K562 (cell line): ENCODE results near the gene ANK2. TPM values are rescaled to one million over a fixed set of nuclear protein-coding genes. Genes with fewer than 3 reads are reported as not detected.

Experiments
- CLOCK ChIP-seq: fragments of 250-450 bp; sonication (Bioruptor Pico); IDR thresholded peaks from 2 replicates; pipeline ENCODE4 v1.4.0; 2020; ENCODE audit warnings: mild to moderate bottlenecking, moderate library complexity, borderline replicate concordance
- CXXC5 ChIP-seq: fragments of 250-450 bp; sonication (Bioruptor Pico); IDR thresholded peaks from 2 replicates; pipeline ENCODE4 v1.8.0; 2022; ENCODE audit warnings: inconsistent platforms, mild to moderate bottlenecking, moderate library complexity
- GTF2F1 ChIP-seq: IDR thresholded peaks from 2 replicates; pipeline ENCODE4 v1.6.1; 2011; ENCODE audit warnings: low read depth, low read length, improper control_type of control experiment
- ILF3 ChIP-seq: fragments of 450-650 bp; IDR thresholded peaks from 2 replicates; pipeline ENCODE4 v1.6.1; 2018; ENCODE audit warnings: antibody characterized with exemption, mild to moderate bottlenecking, moderate library complexity, borderline replicate concordance
- KDM1A ChIP-seq, 2 experiments: fragments of 450-650 bp; IDR thresholded peaks; 2 replicates each; pipeline ENCODE4 v1.6.1; 2016; ENCODE audit warnings: mild to moderate bottlenecking in 2 of 2
- MYC ChIP-seq, 2 experiments: fragments of 250-450 bp in 1 of 2; sonication (Bioruptor Pico) in 1 of 2; IDR thresholded peaks; 2 replicates each; pipeline versions ENCODE4 v1.5.1 to v1.6.1; 2012 to 2021; ENCODE audit warnings: low read depth in 2 of 2, borderline replicate concordance in 1 of 2, improper control_type of control experiment in 1 of 2, low read length in 1 of 2, mild to moderate bottlenecking in 1 of 2, moderate library complexity in 1 of 2
- RAD51 ChIP-seq: fragments of 450-650 bp; IDR thresholded peaks from 2 replicates; pipeline ENCODE4 v1.7.1; 2016; ENCODE audit warnings: low read depth, mild to moderate bottlenecking, borderline replicate concordance
- RBM17 ChIP-seq: fragments of 200-400 bp; formaldehyde crosslinking; IDR thresholded peaks from 2 replicates; pipeline ENCODE4 v1.6.1; 2017; ENCODE audit warnings: low read depth, mild to moderate bottlenecking, low read length, borderline replicate concordance
- SPI1 ChIP-seq: IDR thresholded peaks from 2 replicates; pipeline ENCODE4 v1.6.1; 2011; ENCODE audit warnings: low read depth, low read length, control low read depth, borderline replicate concordance
- ZNF398 ChIP-seq: fragments of 250-450 bp; sonication (Bioruptor Pico); IDR thresholded peaks from 2 replicates; pipeline ENCODE4 v1.8.0; 2021; ENCODE audit warnings: moderate library complexity, mild to moderate bottlenecking, inconsistent platforms
- polyA plus RNA-seq, 8 experiments: library from polyadenylated mRNA; depleted of rRNA in 4 of 8; stranded (reverse) in 5 of 8; unstranded in 3 of 8; fragments of >200 nt; fragmentation: Nextera tagmentation in 2 of 8; fragmentation: Illumina TruSeq in 1 of 8; extraction: Ambion mirVana in 2 of 8; extraction: Trizol in 1 of 8; gene quantifications; 2 replicates each; pipeline versions ENCODE4 v1.2.1 to v1.2.3, GENCODE V29; 2011 to 2014; ENCODE audit warnings: inconsistent platforms in 1 of 8, missing spikeins in 1 of 8
- total RNA-seq, 7 experiments: library from RNA; depleted of rRNA in 6 of 7; stranded (reverse); fragments of >200 nt in 6 of 7; fragmentation: Illumina TruSeq in 2 of 7; extraction: Trizol in 2 of 7; gene quantifications; 2 replicates each; pipeline versions ENCODE4 v1.2.1 to v1.2.3, GENCODE V29; 2011 to 2021; ENCODE audit warnings: low replicate concordance in 1 of 7
- TF ChIP-seq, protein P1 (sequence below): fragments of 450-650 bp; formaldehyde crosslinking; IDR thresholded peaks from 2 replicates; pipeline ENCODE4 v1.4.0; 2020; ENCODE audit warnings: mild to moderate bottlenecking, moderate library complexity

Gene ANK2
- total and polyA plus RNA-seq, 9 of the 15 experiments (the other 6 are each of a cell fraction or from before 2014, with no cell fraction given): 0.07 to 0.24 TPM; not detected in 7

- TF ChIP-seq CLOCK (CRISPR knock-in tag) (no peak), RBM17 (no peak), ILF3 (no peak), CXXC5 (CRISPR knock-in tag) (no peak), GTF2F1 (no peak), ZNF398 (no peak), KDM1A (IDR thresholded peaks at IDR 0.05) (no peak), RAD51 (no peak), SPI1 (no peak), MYC (IDR thresholded peaks at IDR 0.05; ENCODE audit: low read depth, low read length) (no peak), MYC (CRISPR knock-in tag; IDR thresholded peaks at IDR 0.05; ENCODE audit: borderline replicate concordance, low read depth) (no peak)
- TF ChIP-seq, protein P1, sequence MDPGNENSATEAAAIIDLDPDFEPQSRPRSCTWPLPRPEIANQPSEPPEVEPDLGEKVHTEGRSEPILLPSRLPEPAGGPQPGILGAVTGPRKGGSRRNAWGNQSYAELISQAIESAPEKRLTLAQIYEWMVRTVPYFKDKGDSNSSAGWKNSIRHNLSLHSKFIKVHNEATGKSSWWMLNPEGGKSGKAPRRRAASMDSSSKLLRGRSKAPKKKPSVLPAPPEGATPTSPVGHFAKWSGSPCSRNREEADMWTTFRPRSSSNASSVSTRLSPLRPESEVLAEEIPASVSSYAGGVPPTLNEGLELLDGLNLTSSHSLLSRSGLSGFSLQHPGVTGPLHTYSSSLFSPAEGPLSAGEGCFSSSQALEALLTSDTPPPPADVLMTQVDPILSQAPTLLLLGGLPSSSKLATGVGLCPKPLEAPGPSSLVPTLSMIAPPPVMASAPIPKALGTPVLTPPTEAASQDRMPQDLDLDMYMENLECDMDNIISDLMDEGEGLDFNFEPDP (CRISPR knock-in tag): no peak
Measured at GRCh38 chr4:113012122-113012725, 37.2 kb upstream of the ANK2 start (continued).
